GM12873 (cell line): Measurements from ENCODE around the gene ATP6V1D.

Experiments used
- CTCF ChIP-seq: IDR thresholded peaks from 2 replicates; pipeline ENCODE4 v1.5.1; 2012; ENCODE audit warnings: low read depth, mild to moderate bottlenecking, moderate library complexity, low read length, control low read depth; ENCODE audit not compliant: insufficient read depth; ENCODE audit errors: missing control alignments

Gene ATP6V1D

DNA sequence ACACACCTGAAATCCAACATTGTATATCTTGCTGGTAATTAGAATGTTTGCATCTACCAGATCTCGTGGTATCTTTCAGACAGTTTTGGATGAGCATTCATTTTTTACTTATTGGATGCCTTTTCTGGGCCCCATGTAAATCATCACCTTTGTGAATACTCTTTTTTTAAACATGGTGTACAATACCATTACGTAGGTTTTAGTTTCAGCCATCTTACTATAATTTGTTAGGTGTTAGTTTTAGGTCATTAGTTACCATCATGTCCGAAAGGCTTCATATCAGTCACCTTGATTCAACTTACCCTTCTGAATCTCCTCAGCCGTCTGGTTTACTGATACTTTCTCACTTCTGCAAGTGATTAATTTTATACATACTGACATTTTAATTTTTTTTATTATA, 5.9 kb upstream of the ATP6V1D start:
- no peak for TF ChIP-seq CTCF

DNA sequence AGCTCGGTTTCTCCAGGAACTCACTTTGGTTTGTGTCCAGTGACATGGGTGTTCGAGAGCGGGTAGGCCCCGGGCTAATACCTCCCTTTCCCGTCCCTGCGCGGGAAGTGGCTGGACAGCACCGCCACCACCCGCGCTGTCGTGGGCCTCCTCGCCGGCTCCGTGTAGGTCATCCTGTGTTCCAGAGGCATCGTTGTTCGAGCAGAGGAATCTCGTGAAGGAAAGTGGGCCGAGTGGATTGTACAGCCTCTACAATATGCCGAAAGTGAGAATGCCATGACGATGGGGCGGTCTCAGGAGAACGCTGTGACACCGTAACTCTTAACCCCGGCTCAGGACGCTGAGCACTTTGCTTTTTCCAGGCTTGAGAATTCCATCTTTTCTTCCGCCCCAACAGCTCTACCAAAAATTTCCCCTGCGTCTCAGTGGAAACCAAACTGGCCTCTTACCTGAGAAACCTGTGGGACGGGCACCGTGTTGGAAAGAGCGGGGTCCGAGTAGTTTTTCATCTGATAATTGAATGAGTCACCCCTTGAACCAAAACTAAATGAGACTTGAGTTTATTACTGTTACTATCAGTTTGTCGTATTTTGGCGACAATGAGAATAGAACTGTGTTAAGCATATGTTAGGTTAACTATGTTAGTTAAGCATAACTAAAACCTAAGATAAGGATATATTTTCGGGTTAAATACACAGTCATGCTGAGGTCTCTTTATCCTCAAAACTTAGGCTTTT, 1.0 kb upstream of the ATP6V1D start:
- no peak for TF ChIP-seq CTCF

DNA sequence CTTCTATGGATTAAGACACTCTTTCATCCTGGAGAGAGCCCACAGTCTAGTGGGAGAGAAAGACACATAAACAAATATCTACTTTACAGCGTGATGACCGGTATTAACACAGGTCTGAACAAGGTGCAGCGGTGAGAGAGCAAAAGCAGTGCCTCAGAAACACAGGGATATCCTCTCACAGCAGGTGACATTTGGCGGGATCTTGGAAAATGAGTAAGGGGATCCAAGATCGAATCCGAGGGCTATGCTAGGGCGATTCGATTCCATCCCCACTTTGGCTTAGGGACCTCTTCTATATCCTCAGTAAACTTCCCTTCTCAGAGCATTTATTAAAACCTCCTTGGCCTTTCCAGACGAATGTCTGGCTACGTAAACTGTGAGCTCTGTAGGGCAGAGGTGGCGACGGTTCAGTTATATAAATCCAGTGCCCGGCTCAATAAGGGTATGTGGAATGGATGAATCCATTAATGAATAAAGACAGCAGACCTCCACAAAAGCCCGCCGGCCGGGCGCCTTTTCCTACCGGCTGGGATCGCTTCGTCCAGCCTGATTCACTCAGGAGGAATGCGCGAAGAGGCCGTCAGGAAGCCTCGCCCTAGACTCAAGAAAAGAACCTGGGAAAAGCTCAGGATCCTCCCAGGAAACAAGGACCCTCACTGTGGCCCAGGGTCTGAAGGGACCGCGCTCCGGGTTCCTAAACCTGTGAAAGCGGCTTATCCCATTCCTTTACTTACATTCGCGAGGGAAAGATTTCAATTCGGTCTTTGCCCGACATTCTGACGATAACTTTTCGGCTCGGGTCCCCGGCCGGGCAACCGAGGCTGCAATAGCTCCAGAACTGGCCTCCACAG, 455 bp downstream of the ATP6V1D start:
- TF ChIP-seq CTCF: no peak

DNA sequence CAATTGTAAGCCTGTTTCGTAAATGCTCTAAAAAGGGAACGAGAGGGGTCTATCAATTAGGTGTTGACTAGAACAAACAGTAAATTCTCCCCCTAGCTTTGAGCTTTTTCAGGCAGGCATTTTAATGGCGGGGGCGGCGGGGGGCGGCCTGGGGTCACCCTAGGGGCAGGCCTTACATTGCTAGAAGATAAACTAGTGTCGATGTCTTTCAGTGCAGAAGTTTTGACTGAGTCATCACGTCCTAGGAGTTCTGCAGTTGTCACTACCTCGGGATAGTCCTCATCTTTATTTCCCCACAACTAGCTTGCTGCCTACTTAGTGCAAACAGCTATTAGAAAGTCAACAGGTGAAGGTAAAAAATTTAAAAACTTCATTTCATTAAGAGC, 1.6 kb downstream of the ATP6V1D start:
- no peak for TF ChIP-seq CTCF

- TF ChIP-seq CTCF: no peak
Measured at GRCh38 chr14:67357186-67357968, 2.2 kb downstream of the ATP6V1D start.

DNA sequence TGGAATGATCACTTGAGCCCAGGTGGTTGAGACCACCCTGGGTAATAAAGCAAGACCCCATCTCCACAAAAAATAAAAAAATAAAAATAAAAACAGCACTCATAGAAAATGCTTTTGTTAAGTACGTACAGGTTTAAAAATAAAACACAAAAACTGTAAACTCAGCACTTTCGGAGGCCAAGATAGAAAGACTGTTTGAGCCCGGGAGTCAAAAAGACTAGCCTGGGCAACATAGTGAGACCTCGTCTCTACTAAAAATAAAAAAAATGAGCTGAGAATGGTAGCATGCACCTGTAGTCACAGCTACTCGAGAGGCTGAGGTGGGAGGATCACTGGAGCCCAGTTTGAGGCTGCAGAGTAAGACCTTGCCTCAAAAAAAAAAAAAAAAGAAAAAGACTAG, 7.5 kb downstream of the ATP6V1D start:
- TF ChIP-seq CTCF: no peak

DNA sequence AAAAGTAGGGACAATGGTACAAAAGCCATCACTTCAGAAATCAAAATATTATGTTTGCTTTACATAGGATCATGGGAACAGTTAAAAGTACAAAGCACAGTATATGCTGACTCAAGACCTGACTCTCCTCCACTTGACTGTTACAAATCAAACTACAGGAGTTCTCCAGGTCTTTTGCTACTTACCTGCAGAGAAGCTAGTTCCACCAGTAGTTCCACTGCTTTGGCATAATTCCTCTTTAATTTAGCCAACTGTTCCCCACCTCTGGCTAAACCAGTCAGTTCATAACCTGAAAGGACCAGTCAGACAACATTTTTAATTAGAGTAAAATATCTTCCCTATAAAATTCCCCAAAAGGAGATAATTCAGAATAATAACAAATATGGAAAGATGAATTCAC, 14.0 kb downstream of the ATP6V1D start:
- TF ChIP-seq CTCF: no peak
